SH-SY5Y (cell line): Measurements from ENCODE around the gene LPAR3.

Source experiments
- GATA2 ChIP-seq: IDR thresholded peaks from 2 replicates; pipeline ENCODE4 v1.6.1; 2011; ENCODE audit warnings: mild to moderate bottlenecking, low read depth, low read length
- GATA3 ChIP-seq: IDR thresholded peaks from 2 replicates; pipeline ENCODE4 v1.6.1; 2011; ENCODE audit warnings: low read depth, mild to moderate bottlenecking, low read length, moderate library complexity

GRCh38 chr1:84803604-84804003, 89.4 kb downstream of the LPAR3 start:
- TF ChIP-seq GATA2 (no peak), GATA3 (no peak)
